GM13977 (cell line): ENCODE results near the gene PPP1R36.

ENCODE experiments used
- DNase-seq: peaks from one replicate; pipeline ENCODE4 v3.0.0; 2012; ENCODE audit warnings: low spot score
- in situ Hi-C: fragments of 300-500 bp; cut with MboI; formaldehyde crosslinking; loops from one replicate; pipeline ENCODE4 v1.12.0; 2022; ENCODE audit warnings: low sequenced_read_pairs, low pct_unique_long_range_greater_than_20kb, mixed read lengths, inconsistent platforms; ENCODE audit not compliant: unreplicated experiment
- TF ChIP-seq, protein P1 (sequence below): IDR thresholded peaks from 2 replicates; pipeline ENCODE4 v1.5.1; 2012; ENCODE audit warnings: mild to moderate bottlenecking, control low read depth; ENCODE audit not compliant: insufficient read depth; ENCODE audit errors: extremely low read depth, missing control alignments

The PPP1R36 gene

DNA sequence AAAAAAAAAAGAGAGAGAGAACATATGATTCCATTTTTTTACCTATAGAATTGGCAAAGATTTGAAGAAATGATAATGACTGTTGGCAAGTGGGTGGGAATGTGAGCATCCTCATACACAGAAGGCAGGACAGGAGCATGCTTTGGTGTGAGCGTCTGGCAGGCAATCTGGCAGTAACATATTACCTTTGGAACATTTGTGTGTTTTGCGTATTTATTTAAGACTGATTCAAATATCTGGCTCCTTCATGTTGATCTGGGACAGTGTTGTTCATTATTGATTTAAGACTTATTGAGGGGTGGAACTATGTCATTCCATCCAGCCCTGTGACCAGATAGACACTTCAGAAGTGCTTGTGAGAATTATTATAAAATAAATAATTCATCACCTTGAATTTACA, 53.1 kb downstream of the PPP1R36 start:
- in situ Hi-C loops = no loop called here
- TF ChIP-seq, protein P1, sequence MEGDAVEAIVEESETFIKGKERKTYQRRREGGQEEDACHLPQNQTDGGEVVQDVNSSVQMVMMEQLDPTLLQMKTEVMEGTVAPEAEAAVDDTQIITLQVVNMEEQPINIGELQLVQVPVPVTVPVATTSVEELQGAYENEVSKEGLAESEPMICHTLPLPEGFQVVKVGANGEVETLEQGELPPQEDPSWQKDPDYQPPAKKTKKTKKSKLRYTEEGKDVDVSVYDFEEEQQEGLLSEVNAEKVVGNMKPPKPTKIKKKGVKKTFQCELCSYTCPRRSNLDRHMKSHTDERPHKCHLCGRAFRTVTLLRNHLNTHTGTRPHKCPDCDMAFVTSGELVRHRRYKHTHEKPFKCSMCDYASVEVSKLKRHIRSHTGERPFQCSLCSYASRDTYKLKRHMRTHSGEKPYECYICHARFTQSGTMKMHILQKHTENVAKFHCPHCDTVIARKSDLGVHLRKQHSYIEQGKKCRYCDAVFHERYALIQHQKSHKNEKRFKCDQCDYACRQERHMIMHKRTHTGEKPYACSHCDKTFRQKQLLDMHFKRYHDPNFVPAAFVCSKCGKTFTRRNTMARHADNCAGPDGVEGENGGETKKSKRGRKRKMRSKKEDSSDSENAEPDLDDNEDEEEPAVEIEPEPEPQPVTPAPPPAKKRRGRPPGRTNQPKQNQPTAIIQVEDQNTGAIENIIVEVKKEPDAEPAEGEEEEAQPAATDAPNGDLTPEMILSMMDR = no peak
- DNase-seq = no peak

DNA sequence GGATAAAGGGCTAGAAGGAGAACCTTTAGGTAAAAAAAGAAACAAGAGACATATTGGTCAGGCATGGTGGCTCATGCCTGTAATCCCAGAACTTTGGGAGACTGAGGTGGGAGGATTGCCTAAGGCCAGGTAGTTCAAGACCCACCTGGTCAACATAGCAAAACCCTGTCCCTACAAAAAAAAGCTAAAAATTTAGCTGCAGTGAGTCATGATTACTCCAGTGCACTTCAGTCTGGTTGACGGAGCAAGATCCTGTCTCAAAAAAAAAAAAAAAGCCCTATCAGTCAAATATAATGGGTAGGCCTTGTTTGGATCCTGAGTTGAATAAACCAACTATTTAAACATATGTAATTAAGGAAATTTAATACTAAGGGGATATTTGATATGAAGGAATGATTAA, 54.2 kb downstream of the PPP1R36 start:
- no peak for DNase-seq
- in situ Hi-C loops = no loop called here
- TF ChIP-seq, protein P1 = no peak

DNA sequence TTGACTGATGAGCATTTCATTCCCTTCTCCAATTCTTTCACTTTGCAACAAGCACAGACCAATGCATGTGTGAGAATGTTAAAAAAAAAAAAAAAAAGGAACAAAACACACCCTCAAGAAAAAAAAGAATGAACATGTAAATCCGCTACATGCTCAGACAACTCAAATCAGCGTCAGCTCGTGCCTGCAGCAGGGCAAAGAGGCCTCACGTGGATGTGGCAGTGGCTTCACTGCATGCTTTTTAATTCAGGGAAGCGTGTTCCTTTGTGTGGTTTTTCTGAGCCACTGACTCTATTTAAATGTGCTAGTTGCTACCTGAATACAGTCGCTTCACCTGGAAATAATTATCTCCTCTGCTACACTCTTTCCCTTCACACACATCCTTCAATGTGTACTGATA, 55.1 kb downstream of the PPP1R36 start:
- TF ChIP-seq, protein P1 = no peak
- in situ Hi-C loops = no loop called here
- DNase-seq = no peak

DNA sequence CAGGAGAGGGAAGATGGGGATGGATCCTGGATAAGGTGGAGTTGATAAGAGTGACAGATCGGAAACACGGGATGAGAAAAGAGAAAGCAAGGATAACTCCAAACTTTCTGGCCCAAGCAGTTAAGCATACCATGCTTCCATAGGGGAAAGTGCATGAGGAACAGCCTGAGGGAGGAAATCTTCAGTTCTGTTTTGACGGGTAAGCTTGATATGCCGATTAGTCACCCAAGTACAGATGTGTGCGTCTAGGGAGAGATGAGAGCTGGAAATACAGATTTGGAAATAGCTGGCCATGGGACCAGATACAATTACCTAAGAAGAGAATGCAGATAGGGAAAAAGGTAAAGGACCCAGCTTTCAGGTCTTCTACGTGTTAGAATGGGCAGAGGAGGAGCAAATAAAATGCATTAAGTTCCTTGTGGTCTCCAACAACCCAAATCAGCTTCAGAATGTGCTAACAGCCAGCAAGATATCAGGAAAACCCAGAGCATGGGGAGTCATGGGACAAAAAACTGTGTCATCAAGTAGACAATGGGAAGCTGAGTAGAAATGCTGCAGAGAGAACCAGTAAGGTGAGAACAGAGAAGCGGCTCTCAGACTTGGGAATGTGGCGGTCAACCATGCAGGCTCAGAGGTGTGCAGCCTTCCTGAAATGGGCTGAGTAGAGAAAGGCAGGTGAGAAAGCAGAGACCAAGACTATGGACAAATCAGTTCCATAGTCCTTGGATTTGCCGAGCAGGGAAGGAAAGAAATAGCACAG, 56.3 kb downstream of the PPP1R36 start:
- no peak for DNase-seq
- in situ Hi-C loops = no loop called here
- TF ChIP-seq, protein P1 = no peak

DNA sequence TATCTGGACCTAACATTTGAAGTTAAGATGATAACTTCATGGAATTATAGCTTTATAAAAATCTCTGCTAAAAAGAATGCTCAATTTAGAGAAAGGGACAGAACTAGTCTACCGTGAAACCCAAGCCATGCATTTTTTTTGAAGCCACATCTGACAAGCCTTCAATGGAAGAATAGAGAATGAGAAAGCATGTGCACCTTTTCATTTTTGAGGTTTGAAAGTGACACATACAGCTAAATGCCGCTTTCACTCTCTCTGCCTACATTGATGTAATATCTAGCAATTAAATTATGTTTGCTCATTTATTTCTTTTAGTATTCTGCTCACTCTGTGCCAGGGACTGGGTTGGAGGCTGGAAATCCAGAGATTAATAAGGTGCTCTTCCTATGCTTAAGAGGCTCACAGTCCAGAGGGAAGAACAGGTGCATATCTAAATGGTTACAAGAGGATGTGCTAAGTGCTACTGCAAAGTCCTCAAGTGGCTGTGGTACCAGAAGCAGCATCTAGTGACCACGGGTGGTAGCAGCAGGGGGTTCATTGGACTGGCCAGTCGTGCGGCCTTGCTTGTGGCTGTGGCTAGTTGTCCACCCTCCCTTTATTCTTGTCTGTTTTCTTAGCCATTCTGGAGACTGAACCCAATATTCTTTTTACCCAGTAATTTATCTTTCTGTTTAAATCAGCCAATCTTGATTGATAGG, 60.4 kb downstream of the PPP1R36 start:
- DNase-seq = no peak
- TF ChIP-seq, protein P1 = no peak
- in situ Hi-C loops = no loop called here

DNA sequence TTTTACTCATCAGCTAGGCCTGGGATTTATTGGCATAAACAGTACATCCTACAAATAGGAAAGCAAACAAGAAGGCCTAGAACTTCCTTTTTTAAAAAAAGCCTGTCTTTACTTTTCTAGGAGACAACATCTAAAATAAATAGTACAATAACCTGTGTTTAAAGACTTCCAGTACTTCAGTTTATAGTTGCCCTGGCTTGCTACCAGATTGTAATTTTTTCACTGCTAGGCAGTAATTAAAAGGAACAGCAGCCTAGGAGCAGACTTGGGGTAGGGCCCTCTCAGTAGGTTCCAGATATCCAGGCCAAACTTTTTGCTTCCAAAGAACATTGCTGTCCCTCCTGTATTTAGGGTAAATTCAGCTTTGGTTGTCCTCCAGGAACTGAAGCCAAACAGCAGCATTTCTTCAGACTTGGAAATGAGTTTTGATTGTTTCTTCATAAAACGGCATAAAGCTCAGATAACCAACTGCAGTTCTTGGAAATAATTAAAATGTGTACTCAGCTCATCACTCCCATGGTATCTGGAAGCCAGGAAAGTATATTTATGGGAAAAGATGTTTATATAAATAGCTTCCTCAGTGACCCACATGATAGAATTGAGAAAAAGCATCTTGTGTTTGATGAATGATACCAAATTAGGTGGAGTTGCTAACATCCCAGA, 61.7 kb downstream of the PPP1R36 start:
- DNase-seq = no peak
- in situ Hi-C loops = no loop called here
- TF ChIP-seq, protein P1 = no peak
